GM18867 (cell line): ENCODE measurements around the gene PDZK1IP1.
A peak's percentile ranks its signal among the peaks of the same experiment; 100 is the strongest.
"Not testable (repeated sequence)": the region's sequence is repeated elsewhere in the genome, so short reads cannot be mapped to it uniquely, and the experiment has no call there.

Source experiments
- ATAC-seq: cut with Tn5 transposase; IDR thresholded peaks from one replicate; pipeline ENCODE4 v1.9.1; 2021; ENCODE audit warnings: mild to moderate bottlenecking, moderate library complexity; ENCODE audit not compliant: unreplicated experiment

Gene PDZK1IP1

DNA sequence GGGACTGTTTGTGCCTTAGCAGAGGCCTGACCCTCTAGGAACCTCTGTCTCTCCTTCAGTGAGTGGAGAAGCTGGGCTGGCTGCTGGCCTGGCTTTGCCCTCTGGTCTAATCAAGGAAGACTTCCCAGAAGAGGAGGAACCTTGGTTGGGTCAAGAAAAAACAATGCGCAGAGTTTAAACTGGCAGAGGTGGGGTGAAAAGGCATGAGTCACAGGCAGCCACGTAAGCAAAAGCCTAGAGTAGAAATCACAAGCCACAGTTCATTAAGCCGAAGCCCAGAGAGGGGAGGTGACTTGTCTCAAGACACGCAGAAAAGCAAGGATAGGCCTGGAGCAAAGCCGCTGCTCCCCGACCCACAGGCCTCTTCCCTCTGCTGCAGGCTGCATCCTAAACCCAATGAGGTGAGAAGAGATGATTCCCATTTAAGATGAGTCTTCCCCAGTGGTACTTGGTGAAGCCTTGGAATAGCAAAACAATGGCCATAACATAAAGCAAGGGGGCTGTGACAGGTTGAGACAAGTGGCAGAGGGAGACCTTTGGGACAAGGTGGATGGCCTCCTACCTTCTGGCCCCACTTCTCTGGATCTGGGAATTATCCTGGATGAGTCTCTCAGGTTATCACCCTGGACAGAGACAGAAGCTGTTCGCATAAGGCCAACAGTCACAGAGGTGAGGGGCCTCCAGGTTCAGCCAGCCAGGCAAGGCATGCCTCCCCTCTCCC, 7.7 kb downstream of the PDZK1IP1 start:
- ATAC-seq, result no peak

DNA sequence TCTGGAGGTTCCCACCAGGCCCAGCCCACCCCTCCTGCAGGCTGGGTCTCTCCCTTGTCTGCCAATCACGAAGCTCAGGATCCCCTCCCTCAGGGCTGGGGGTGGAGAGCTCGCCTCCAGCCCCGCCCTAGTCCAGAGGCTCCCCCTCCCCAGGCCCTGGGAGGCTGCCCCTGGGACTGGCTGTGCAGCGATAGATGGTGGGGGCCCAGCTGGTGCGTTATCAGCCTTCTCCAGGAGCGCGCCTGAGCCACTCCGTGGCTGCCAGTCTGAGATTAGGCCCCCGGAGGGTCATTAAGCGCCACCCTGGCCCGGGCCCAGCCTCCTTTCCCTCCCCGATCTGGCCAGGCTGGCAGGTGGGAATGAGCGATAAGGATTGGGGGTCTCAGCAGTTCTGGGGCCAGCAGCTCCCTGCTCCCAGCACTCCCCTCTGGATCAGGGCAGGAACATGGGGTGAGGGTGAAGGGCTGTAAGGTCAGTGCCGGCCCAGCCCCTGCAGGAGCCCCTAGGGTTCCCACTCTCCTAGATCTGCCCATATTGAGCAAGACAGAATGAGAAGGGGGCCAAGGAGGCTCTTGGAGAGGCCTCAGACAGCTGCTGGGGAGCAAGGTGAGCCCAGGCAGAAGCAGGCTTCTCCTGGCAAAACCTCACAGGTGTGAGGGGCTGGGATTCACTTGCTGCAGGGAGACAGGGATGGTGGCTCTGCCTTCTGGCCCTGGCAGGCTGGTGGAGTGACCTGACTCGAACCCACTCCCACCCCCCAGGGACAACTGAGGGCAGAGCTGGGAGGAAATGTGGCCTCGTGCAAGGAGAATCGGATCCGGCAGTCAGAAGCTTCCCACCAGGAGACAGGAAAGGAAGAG, 8.5 kb downstream of the PDZK1IP1 start:
- no peak for ATAC-seq

DNA sequence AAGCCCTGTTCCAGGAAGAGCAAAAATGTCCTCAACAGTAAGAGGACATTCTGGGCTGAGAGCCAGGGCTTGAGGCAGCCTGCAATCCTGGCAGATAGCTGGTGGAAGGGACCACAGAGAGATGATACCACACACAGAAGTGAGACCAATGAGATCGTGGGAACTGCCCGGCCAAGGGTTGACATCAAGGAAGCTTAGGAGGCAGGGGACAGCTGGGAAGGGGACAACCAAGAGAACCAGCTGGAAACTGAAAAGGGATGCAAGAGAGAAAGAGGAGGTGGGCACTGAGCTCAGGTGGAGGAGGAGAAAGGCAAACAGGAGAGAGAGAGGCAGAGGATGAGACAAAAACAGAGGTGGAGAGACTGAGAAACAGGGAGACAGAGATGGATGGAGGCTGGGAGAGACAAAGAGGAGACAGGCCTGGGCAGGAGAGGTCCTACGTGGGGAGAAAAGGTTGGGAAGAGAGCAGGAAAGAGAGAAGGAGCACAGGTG, 9.2 kb downstream of the PDZK1IP1 start:
- ATAC-seq, result no peak

DNA sequence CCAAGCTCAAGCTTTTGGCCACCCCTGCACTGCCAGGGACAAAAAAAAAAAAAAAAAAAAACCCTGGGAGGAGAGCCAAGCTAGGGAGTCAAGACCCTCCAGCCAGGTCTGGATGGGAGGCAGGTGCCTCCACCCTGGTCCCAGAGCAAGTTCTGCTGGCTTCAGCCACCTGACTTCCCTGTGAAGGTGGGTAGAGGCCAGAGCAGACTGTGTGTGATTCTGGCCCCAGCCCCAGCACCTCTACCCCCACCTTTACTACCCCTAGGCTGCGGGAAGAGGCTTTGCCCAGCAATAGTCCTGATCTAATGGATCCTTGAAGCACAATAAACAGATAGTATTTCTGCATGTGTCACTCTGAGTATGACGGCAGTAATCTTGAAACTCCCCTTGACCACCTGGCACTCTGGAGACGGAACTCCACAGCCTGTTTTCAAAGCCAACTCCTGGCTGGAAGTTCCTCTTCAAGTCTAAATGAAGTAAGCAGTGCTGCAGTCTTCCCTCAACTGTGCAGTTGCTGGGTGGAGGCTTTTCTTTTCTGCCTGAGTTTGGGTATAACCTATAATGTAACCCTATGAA, 9.8 kb downstream of the PDZK1IP1 start:
- ATAC-seq, result no peak

DNA sequence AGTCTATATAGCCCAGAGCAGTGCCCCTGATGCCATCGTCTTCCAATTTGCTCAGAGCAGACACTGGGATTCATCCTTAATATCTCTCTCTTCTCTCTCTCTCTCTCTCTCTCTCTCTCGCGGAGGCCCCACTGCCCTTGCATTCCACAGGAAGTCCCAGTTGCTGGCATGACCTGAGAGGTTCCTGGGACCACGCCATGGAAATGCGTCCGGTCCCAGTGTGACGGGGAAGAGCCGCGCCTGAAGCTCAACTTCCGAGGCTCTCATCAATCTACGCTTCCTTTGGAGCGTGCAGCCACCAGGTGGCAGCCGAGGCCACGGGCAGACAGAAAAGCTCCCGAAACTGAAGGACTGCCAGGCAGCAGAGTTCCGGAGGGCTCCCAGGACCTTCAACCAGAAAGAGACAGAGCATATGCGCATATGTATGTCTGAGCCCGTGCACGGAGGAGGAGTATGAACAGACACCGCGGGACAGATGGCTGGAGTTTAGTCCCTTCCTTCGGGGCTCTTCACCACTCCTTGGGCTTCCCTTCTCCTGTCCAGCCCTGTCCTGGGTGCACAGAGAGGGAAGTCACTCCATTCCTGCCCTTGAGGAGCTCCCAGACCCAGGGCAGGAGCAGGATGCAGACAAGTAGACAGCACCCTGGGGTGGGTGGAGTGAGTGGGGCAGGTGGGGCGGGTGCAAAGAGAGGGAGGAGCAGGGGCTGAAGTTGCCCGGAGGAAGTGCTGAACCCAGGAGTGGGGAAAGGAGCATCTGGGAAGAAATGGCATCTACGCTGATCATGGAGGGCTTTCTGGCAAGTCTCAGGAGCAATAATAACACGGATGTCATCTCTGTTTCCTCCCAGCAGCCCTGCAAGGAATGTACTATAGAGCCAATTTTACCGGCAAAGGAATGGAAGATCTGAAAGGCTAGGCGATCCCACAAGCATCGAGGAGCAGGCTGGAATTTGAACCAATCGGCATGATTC, 10.5 kb downstream of the PDZK1IP1 start:
- ATAC-seq, result peak; percentile 88

DNA sequence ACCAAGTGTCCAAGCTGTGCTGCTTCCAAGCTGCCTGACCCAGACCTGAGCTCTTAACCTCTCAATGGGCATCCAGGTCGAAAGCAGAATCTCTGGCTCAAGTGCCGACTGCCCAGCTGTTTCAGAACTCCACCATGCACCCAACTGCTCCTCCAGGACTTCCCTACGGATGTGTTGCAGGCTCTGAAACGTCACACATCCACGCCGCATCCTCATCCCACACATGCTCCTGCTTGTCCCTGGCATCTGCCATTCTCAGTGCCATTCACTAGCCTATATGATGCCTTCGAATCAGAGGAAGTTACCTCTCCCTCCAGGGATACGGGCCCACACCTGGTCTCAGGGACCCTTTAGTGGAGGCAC, 11.2 kb downstream of the PDZK1IP1 start:
- ATAC-seq, result no peak

DNA sequence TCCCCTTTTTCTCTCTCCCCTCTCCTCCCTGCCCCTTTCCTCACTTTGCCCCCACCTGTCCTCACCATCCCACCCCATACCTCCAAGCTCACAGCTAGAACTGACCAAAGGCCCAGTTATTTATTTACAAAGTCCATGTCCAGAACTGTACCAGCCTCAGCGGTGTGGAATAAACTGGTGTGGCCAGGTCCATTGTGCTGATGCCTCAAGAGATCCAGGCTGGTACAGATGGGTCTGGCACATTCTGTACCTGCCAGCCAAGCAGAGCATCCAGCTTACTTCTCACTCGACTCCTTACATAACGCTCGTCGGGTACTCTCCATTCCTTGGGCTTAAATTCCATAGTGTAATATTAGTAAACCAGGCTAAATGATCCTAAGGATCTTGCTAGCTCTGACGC, 11.8 kb downstream of the PDZK1IP1 start:
- ATAC-seq, result no peak

DNA sequence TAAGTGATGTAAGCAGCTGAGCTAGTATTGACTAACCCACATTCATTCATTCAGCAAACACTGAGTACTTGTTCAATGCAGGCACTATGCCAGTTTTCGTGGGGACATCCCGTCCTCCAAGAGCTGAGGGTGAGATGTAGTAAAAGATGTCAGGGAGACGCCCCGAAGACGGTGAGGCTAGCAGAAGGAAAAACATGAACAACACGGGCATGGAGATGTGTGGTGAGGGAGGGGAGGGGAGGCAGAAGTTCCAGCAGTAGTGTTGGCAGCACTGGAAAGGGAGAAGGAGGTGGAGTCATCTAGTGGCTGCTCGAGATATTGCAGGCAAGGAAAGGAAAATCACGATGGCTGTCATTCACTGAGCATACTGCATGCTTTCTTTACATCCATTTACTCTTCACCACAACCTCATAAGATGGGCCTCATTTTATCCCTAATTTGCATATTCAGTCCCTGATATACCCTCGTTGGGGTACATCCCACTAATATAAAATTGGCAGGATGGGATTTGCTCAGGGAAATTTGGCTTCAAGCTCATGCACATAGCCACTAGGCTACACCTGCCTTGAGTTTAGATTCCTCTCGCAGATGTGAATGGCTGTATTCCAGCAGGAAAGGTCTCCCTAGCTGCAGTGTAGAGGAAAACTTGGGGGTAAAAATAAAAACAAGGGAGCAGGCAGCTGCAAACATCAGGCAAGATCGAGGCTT, 14.5 kb downstream of the PDZK1IP1 start:
- peak; percentile 42 for ATAC-seq

DNA sequence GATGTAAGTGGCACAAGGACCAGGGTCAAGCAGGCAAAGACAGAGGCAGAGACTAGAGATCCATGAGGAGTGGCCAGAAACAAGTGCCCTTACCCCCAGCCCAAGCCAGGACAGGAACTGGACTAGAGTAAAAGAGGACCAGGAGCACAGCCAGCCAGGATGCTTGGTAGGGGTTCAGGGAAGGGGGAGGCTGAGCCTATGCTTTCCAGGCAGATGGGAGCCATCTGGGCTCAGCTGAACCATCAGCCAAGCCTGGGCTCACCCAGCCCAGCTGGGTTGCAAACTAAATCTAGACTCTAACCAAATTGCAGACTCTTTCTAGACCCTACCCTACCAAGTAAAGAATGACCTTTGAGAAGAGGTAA, 15.2 kb downstream of the PDZK1IP1 start:
- no peak for ATAC-seq

DNA sequence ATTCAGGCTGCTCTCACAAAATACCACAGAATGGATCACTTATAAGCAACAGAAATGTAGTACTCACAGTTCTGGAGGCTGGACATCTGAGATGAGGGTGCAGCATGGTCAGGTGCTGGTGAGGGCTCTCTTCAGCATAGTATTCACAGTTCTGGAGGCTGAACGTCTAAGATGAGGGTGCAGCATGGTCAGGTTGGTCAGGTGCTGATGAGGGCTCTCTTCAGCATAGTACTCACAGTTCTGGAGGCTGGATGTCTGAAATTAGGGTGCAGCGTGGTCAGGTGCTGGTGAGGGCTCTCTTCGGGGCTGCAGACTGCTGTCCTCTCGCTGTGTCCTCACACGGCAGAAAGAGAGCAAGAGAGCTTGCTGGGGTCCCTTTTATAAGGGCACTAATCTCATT, 17.1 kb downstream of the PDZK1IP1 start:
- no peak for ATAC-seq

DNA sequence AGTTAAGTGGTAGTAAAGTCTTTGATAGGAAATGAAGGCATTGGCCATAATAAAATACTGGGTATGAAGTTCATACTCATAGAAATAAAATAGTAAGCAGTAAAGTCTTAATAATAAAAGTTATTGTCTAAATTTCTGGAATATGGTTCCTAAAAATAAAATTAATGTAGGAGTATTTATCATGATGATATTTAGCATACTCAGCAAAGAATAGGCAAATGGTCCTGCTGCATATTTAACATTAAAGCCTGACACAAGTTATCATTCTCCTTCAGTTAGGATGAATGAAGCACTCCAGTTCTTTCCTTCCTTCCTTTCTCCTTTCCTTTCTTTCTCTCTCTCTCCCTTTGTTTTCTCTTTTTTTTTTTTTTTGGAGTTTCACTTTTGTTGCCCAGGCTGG, 25.3 kb downstream of the PDZK1IP1 start:
- no peak for ATAC-seq

DNA sequence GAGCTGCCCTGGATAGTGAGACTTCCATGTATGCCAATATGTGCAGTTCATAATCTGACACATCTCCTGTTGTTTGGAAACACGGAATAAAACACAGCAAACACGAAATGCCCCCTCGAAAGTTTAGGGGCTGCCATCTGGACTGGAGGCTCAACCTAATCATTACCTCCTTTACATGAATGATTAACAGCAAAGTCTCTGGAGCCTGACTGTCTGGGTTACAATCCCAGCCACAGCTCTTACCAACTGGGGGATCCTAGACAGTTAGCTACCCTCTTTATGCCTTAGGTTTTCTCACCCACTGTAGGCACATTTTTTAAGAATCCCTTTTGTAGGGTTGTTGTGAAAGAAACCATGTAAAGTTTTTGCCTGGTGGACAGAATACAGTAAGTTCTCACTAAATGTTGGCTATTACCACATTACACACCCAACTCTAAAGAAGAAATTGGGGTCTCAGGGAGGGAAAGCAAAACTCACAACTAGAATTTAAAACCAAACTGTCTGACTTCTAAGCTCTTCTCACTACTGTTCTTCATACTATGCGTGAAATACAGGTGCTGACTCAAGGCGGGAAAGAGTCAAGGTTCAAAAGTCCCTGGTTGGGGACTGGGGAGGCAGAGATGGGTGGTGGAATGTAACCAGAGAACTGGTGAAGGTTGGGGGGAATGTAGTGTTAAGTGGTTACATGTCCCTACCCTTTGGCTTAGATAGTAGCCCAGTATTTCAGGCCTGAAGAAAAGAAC, 28.4 kb downstream of the PDZK1IP1 start:
- ATAC-seq, result peak; percentile 68

DNA sequence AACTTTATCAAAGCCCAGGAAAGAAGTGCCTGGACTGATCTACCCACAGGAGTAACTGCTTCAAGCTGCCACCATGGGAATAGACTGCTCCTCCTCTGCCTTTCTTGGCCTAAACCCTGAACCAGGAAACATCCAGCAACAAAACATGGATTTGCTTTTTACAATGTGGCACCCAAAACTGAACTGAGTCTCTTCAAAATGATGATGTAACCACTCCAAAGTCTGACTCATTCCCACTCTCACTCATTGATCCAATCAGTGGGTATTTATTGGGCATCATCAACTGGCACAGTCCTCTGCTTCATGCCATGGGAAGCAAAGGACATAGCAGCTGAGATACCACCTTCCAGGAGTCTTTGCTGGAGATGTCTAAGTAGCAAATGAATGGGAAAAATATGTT, 29.1 kb downstream of the PDZK1IP1 start:
- no peak for ATAC-seq

DNA sequence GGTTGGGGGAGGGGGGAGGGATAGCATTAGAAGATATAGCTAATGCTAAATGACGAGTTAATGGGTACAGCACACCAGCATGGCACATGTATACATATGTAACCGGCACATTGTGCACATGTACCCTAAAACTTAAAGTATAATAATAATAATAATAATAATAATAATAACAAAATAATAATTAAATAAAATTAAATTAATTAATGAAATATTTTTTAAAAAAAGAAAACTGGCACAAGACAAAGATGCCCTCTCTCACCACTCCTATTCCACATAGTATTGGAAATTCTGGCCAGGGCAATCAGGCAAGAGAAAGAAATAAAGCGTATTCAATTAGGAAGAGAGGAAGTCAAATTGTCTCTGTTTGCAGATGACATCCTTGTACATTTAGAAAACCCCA, 31.9 kb downstream of the PDZK1IP1 start:
- ATAC-seq, result not testable (repeated sequence)

DNA sequence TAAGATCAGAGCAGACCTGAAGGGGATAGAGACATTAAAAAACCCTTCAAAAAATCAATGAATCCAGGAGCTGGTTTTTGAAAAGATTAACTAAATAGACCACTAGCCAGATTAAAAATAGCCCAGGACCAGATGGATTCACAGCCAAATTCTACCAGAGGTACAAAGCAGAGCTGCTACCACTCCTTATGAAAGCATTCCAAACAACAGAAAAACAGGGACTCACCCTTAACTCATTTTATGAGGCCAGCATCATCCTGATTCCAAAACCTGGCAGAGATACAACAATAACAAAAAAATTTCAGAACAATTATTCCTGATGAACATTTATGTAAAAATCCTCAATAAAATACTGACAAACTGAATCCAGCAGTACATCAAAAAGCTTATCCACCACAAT, 33.4 kb downstream of the PDZK1IP1 start:
- not testable (repeated sequence) for ATAC-seq

DNA sequence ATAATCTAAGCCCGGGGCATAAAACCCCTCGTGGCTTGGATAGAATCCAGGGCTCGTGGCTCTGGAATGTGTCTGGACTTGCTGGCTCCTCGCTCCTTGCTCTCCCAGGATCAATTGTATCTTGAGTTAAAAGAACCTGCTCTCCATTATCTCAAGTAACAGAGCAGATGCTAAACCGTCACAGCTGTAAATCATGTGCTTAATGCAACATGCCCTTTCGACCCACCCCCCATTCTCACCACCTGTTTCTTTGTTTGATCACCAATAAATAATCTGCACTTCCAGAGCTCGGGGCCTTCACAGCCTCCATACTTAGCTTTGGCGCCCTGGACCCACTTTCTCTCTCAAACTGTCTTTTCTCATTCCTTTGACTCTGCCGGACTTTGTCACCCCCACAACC, 40.7 kb downstream of the PDZK1IP1 start:
- not testable (repeated sequence) for ATAC-seq

DNA sequence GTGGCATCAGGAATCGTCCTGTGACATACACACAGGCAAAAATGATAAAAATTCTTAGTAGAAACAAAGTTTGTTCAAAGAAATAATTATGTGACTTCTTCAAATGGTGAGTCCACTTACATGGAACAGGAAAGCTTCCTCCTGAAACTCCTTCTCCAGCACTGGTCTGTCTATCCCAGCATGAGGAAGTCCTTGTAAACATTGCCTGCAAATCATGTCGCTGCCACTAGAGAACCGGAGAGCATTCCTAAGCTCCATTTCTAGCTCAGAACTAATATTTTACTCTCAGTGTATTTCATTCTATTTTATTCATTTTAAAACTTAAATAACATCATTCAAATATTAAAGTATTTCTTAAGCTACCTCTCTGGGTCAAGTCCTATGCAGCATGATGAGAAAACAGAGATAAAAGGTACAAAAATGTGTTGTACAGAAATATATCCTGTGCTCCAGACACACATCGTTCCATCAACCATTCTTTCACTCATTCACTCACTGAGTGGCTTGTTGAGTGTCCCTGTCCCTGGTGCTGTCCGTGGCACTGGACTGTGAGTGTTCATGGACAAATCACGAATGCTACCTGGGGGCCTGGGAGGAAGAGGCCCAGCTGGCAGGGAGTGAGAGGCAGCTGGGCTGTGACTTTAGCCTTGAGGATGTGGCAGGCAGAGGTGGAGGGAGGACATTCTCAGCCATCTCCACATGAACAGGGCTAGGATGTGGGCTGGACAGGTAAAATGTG, 42.6 kb downstream of the PDZK1IP1 start:
- no peak for ATAC-seq

DNA sequence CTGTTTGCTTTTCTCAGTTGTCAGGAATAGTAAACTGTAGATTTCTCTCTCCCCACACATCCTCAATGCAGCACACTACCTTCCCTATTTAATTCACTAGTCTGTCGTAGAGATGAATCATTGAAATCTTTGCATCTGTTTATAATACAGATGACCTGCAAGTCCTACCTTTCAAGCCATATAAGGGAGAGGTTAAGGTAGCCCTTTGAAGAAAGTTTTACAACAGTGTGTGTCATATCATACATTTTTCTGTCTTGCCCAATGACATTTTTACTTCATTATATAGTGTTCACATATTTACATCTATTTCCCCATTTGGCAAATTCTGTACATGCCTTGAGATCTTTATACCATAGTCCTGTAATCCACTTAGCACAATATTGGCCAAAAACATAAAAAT, 43.3 kb downstream of the PDZK1IP1 start:
- not testable (repeated sequence) for ATAC-seq

DNA sequence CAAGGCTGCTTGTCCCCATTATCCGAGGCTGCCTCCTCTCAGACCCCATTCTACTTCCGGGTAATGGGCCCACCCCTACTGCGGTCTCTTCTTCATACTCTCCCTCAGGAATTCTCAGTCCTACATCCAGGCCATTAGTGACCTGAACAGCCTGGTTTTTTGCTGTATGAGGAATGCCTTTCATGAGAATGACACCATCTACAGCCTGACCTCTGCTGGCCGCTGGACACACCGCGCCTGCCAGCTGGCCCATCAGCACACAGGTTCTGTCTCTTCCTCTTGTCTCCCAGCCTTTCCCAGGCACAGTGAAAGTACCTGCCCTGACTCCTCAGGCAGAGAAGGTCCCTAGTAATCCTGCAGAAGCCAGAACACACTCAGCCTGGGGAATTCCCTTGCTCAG, 46.2 kb downstream of the PDZK1IP1 start:
- not testable (repeated sequence) for ATAC-seq
